Astrocyte of the cerebellum (primary cell): ENCODE data around the gene KIFAP3.

Experiments
- DNase-seq: peaks from one replicate; pipeline ENCODE4 v3.0.0-alpha.2; 2011; ENCODE audit warnings: low read depth
- H3K4me3 ChIP-seq: 2 replicates; pipeline ENCODE4 v1.5.1; 2011; ENCODE audit warnings: mild to moderate bottlenecking, low read depth, low read length, moderate library complexity
- in situ Hi-C: cut with HindIII; loops from 2 replicates; pipeline ENCODE4 v1.10.0; 2017; ENCODE audit warnings: low sequenced_read_pairs
- TF ChIP-seq, protein P1 (sequence below): IDR thresholded peaks from 2 replicates; pipeline ENCODE4 v1.5.1; 2012; ENCODE audit warnings: low read length, low read depth, moderate library complexity, mild to moderate bottlenecking; ENCODE audit errors: missing control alignments

Gene KIFAP3

DNA sequence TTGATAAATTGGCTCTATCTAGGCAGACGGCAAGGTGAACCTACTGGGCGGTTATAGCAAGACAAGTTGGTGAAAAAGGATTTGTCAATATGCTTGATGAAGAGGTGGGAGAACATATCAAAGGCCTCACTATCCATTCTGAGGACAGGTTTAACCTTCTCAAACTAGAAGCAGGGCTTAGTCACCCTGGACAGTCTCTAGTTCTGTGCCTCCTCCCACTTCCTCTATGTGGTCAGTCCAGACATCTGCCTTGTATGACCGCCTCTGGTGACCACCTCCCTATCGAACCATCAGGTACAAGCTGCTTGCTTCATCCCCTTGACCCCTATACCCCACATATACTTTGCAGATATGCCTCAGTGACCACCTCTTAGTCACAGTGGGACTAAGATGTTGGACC is 178.5 kb downstream of the KIFAP3 start:
- TF ChIP-seq, protein P1, sequence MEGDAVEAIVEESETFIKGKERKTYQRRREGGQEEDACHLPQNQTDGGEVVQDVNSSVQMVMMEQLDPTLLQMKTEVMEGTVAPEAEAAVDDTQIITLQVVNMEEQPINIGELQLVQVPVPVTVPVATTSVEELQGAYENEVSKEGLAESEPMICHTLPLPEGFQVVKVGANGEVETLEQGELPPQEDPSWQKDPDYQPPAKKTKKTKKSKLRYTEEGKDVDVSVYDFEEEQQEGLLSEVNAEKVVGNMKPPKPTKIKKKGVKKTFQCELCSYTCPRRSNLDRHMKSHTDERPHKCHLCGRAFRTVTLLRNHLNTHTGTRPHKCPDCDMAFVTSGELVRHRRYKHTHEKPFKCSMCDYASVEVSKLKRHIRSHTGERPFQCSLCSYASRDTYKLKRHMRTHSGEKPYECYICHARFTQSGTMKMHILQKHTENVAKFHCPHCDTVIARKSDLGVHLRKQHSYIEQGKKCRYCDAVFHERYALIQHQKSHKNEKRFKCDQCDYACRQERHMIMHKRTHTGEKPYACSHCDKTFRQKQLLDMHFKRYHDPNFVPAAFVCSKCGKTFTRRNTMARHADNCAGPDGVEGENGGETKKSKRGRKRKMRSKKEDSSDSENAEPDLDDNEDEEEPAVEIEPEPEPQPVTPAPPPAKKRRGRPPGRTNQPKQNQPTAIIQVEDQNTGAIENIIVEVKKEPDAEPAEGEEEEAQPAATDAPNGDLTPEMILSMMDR, result no peak
- no peak for DNase-seq
- no peak overlapping the region for H3K4me3 ChIP-seq
- in situ Hi-C loops, result no loop called here

DNA sequence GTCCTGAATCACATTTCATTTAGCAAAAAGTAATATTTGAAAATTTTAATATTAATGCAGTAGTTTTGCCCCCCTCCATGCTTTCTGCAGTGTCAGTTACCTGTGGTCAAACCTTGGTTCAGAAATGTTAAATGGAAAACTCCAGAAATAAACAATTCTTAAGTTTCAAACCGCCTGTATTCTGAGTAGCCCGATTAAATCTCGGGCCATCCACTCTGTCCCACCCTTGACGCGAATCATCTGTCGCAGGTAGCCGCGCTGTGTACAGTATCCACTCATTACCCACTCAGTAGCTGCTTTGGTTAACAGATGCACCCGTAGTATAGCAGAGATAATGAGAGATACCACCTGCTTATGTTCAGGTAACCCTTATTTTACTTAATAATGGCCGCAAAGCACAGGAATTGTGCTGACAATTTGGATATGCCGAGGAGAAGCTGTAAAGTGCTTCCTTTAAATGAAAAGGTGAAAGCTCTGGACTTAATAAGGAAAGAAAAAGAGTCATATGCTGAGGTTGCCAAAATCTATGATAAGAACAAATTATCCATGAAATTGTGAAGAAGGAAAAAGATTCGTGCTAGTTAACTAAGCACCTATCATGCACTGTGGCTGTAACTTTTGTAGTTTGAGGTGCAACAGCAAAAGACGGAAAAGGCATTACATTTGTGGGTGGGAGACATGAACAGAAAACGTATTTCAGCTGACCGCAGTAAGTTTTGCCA is 179.9 kb downstream of the KIFAP3 start:
- TF ChIP-seq, protein P1, result no peak
- in situ Hi-C loops, result no loop called here
- H3K4me3 ChIP-seq, result peak overlapping the region; percentile 90
- DNase-seq, result no peak

DNA sequence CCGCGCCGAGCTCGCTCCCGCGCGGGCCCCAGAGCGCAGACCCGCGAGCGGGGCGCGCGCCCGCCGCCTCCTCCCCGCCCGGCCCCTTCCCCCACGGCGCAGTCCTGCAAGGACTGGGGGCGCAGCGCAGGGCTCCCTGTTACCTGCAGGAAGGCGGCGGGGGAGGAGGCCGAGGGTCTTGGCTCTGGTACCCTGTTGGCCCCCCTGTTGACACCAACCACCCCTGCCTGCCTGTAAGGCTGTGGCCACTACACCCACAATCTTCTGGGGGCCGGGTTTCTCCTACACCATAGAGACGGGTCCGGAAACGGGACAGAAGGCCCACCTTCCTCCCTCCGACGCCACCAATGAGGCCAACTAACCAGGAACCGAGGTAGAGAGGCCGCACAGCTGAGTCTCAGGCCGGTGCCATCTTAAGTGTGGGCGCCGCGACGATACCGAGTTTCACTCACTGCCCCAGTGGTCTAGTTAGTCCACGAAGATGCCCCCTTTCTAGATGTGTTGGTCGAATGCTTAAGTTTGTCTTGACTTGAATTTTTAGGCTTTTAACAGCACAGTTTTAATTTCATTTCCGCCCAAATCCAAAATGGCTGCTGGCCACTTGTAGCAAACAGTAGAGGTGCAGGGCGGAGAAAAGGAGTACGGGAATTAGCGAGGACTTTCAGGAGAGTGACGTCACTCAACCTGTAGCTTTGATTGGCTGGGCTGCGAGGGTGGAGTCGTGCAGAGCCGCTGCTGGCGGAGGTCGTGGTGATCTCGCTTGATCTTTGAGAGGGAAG is 180.7 kb downstream of the KIFAP3 start, which contains the start of gene SCYL3:
Gene SCYL3 (minus strand): TSS at position 252 of the 779 bp plus-strand sequence. CDS start 5,056 bp downstream, outside the sequence.
- TF ChIP-seq, protein P1, result no peak
- in situ Hi-C loops, result no loop called here
- peak within 1 kb of the TSS; percentile 90 for H3K4me3 ChIP-seq
- DNase-seq, result peak; percentile 97

DNA sequence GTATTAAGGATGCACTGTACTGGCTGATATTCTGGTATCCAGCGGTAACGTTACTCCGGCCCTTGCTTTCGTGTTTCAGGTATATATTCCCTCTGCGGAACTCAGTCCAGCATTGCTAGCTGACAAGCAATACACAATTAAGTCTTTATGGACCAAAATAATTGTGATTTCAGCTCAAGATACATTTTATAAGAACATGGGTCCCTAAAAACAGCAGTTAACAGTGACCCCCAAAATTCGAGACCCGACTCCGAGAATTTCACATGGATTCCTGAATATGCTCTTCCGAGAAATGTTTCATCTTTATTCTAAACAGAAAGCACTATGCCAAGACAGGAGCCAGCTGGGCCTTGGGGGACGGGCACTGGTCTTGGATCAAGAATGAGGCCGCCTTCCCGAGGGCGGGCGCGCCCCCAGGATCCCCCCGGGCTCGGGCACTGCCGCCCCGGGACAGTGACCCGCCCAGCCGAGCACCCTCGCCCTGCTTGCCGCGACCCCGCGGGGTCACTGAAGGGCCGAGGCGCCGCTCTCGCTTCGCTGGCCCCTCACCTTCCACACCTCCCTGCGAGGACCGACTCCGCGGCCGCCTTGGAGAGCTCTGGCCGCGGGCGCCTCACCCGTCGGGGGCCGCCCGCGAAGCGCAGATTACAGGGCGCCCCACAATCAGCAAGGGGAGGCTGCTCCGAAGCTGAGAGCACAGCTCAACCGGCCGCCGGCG is 181.4 kb downstream of the KIFAP3 start:
- peak overlapping the region; percentile 90 for H3K4me3 ChIP-seq
- DNase-seq, result no peak
- TF ChIP-seq, protein P1, result no peak
- in situ Hi-C loops, result no loop called here

DNA sequence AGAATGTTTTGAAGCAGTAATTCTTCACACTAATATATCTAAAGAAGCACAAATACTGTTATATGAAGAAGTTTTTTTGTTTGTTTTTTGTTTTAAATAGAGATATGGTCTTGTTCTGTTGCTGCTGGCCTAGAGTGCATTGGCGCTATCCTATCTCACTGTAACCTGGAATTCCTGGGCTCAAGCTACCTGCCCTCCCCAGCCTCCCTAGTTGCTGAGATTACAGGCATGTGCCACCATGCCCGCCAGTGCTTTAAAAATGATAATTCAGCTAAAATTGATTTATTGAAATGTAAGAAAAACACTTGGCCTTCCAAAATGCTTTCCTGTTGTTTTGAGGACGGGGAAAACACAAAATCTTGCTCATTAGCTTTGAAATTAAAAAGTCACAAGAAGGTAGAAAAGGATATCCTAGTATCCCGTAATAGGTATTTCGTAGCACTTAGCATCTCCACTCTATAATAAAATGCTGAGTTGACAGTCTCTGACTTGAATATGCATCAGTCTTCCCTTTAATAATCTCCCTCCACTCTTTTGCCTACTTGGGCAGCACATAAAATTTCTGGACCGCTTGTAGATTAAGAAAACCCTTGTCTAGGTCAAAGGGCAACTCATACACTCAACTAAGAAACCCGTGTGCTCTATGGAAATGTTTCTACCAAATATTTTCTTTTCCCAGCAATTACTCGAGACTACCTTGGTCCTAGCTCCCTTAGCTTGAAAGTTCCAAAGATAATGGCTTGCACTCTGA is 182.1 kb downstream of the KIFAP3 start:
- TF ChIP-seq, protein P1, result no peak
- in situ Hi-C loops, result no loop called here
- DNase-seq, result no peak
- H3K4me3 ChIP-seq, result peak overlapping the region; percentile 90

DNA sequence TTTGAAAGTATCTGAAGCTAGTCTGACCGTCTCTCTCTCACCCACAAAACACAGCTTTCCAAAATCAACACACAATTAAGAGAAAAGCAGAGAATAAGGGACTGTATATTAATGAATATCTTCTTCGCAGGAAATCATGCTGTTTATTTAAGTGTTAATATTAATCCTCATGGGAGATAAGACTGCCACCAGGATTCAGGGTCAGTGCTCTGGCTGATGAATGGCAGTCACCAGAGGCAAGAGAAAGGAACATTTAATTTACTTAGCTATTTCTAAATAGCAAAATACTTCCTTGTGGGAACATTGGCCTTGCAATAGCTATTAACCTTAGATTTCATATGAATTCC is 183.0 kb downstream of the KIFAP3 start:
- no peak for DNase-seq
- no peak overlapping the region for H3K4me3 ChIP-seq
- TF ChIP-seq, protein P1, result no peak
- in situ Hi-C loops, result no loop called here
